SK-N-SH (cell line): ENCODE data around the gene GFPT2. TPM values are rescaled to one million over a fixed set of nuclear protein-coding genes. Genes with fewer than 3 reads are reported as not detected.

ENCODE experiments used
- CTCF ChIA-PET: fragments of 300-600, 350-600 bp; formaldehyde crosslinking; extraction: SDS; loops from one replicate; lab custom pipeline; 2021; lab: Yijun Ruan, JAX
- POLR2A ChIA-PET: fragments of 350-600 bp; sonication (Branson Sonifier 250); formaldehyde crosslinking; extraction: SDS; loops from one replicate; lab custom pipeline; 2020; ENCODE audit warnings: antibody characterized with exemption, inconsistent platforms; lab: Yijun Ruan, JAX
- DNase-seq: peaks from one replicate; pipeline ENCODE4 v3.0.0; 2012
- H2AFZ ChIP-seq: fragments of 200-600 bp; sonication (generic); 2 replicates; pipeline ENCODE4 v1.8.1; 2016; ENCODE audit warnings: antibody characterized with exemption, mild to moderate bottlenecking, low read depth
- H3F3A ChIP-seq: fragments of 200-600 bp; sonication (generic); replicated peaks from 2 replicates; pipeline ENCODE3; 2016; ENCODE audit warnings: antibody characterized with exemption, mild to moderate bottlenecking; ENCODE audit not compliant: insufficient read depth
- H3K27ac ChIP-seq, 2 experiments: fragments of 200-500 bp in 1 of 2; fragments of 200-600 bp in 1 of 2; sonication (Bioruptor generic) in 1 of 2; sonication (generic), shearing (Covaris generic) in 1 of 2; 2 replicates each; pipeline versions ENCODE4 v1.5.1 to v1.6.1; 2014 to 2016; ENCODE audit warnings: low read depth in 2 of 2, inconsistent platforms in 1 of 2, low read length in 1 of 2, mild to moderate bottlenecking in 1 of 2, mixed read lengths in 1 of 2
- H3K27me3 ChIP-seq: fragments of 200-600 bp; sonication (generic), shearing (Covaris generic); 2 replicates; pipeline ENCODE4 v1.6.1; 2016; ENCODE audit warnings: mixed run types; ENCODE audit not compliant: insufficient read depth
- H3K36me3 ChIP-seq, 2 experiments: fragments of 200-500 bp in 1 of 2; fragments of 200-600 bp in 1 of 2; sonication (Bioruptor generic) in 1 of 2; sonication (generic) in 1 of 2; replicated peaks in 1 of 2; 2 replicates each; pipeline versions ENCODE3 to v1.5.1; 2014 to 2016; ENCODE audit warnings: low read length in 1 of 2, mild to moderate bottlenecking in 1 of 2; ENCODE audit not compliant: insufficient read depth in 2 of 2, control insufficient read depth in 1 of 2
- H3K4me1 ChIP-seq, 2 experiments: fragments of 200-500 bp in 1 of 2; fragments of 200-600 bp in 1 of 2; sonication (Bioruptor generic) in 1 of 2; sonication (generic), shearing (Covaris generic) in 1 of 2; 2 replicates each; pipeline versions ENCODE4 v1.5.1 to v1.6.1; 2014 to 2016; ENCODE audit warnings: low read depth in 1 of 2, low read length in 1 of 2, mixed run types in 1 of 2; ENCODE audit not compliant: insufficient read depth in 2 of 2, control insufficient read depth in 1 of 2
- H3K4me2 ChIP-seq: fragments of 200-600 bp; sonication (generic), shearing (Covaris generic); 2 replicates; pipeline ENCODE4 v1.6.1; 2017; ENCODE audit warnings: mixed run types
- H3K4me3 ChIP-seq, 2 experiments: fragments of 200-500 bp in 1 of 2; fragments of 200-600 bp in 1 of 2; sonication (Bioruptor generic) in 1 of 2; sonication (generic), shearing (Covaris generic) in 1 of 2; 2 replicates each; pipeline versions ENCODE4 v1.5.1 to v1.8.1; 2014 to 2016; ENCODE audit warnings: low read depth in 2 of 2, inconsistent platforms in 1 of 2, low read length in 1 of 2, mild to moderate bottlenecking in 1 of 2, mixed read lengths in 1 of 2, moderate library complexity in 1 of 2
- H3K79me2 ChIP-seq: fragments of 200-600 bp; sonication (generic); 2 replicates; pipeline ENCODE4 v1.8.1; 2017; ENCODE audit warnings: mild to moderate bottlenecking; ENCODE audit not compliant: insufficient read depth
- H3K9ac ChIP-seq: fragments of 200-600 bp; sonication (generic); 2 replicates; pipeline ENCODE4 v1.6.1; 2017; ENCODE audit warnings: mixed run types
- H3K9me2 ChIP-seq: fragments of 200-600 bp; sonication (generic); 2 replicates; pipeline ENCODE4 v1.6.1; 2017; ENCODE audit warnings: mixed run types
- H3K9me3 ChIP-seq: fragments of 200-600 bp; sonication (generic); 2 replicates; pipeline ENCODE4 v1.6.1; 2017; ENCODE audit warnings: mixed run types, mild to moderate bottlenecking, moderate library complexity
- H4K20me1 ChIP-seq: fragments of 200-600 bp; sonication (generic); 2 replicates; pipeline ENCODE4 v1.6.1; 2017; ENCODE audit warnings: mild to moderate bottlenecking, mixed run types; ENCODE audit not compliant: insufficient read depth
- EP300 ChIP-seq, 2 experiments: IDR thresholded peaks; 2 replicates each; pipeline versions ENCODE4 v1.4.0 to v1.6.1; 2012; ENCODE audit warnings: borderline replicate concordance in 1 of 2, low read depth in 1 of 2, low read length in 1 of 2
- FOXJ3 ChIP-seq: sonication (generic); formaldehyde crosslinking; IDR thresholded peaks from 2 replicates; pipeline ENCODE4 v1.5.1; 2020; ENCODE audit warnings: mild to moderate bottlenecking, missing genetic modification reagents
- GABPA ChIP-seq: IDR thresholded peaks from 2 replicates; pipeline ENCODE4 v1.4.0; 2012; ENCODE audit warnings: low read depth, mild to moderate bottlenecking
- MAX ChIP-seq: IDR thresholded peaks from 2 replicates; pipeline ENCODE4 v1.4.0; 2012; ENCODE audit warnings: low read depth
- PBX3 ChIP-seq: IDR thresholded peaks from 2 replicates; pipeline ENCODE4; 2012
- REST ChIP-seq: IDR thresholded peaks from 2 replicates; pipeline ENCODE4 v1.6.1; 2012; ENCODE audit warnings: mild to moderate bottlenecking, low read depth, low read length, moderate library complexity
- RFX5 ChIP-seq: IDR thresholded peaks from 2 replicates; pipeline ENCODE4 v1.6.1; 2012; ENCODE audit warnings: mild to moderate bottlenecking, improper control_type of control experiment, low read length
- SIN3A ChIP-seq: IDR thresholded peaks from 2 replicates; pipeline ENCODE4 v1.6.1; 2012; ENCODE audit warnings: low read depth, mild to moderate bottlenecking, low read length, moderate library complexity, borderline replicate concordance
- USF1 ChIP-seq: IDR thresholded peaks from 2 replicates; pipeline ENCODE4 v1.4.0; 2012; ENCODE audit warnings: low read depth, borderline replicate concordance
- WGBS: methylation state at CpG from one replicate; pipeline ENCODE4 v1.1.6; 2017; ENCODE audit warnings: low lambda C conversion rate; 5-methylcytosine and 5-hydroxymethylcytosine counted together
- polyA plus RNA-seq, 3 experiments: library from polyadenylated mRNA; depleted of rRNA; stranded (reverse); fragments of >200 nt; gene quantifications; 2 replicates each; pipeline ENCODE4 v1.2.3, GENCODE V29; 2012

GFPT2 gene
- polyA plus RNA-seq, 1 of the 3 experiments (the other 2 are of a cell fraction): 8.1 TPM

GRCh38 chr5:180259260-180259611 is 93.9 kb downstream of the GFPT2 start:
- peaks cover 45 to 85% of the 10 kb centered on the region in 2 experiments for H3K36me3 ChIP-seq
- H3F3A ChIP-seq: peaks cover 8% of the 10 kb centered on the region
- H4K20me1 ChIP-seq: no peaks in the 10 kb centered on the region
- H3K4me3 ChIP-seq: no peak overlapping the region
- no peaks in the 10 kb centered on the region for H3K27me3 ChIP-seq
- H3K4me1 ChIP-seq: no peaks in the 10 kb centered on the region
- H3K9me2 ChIP-seq: no peaks in the 10 kb centered on the region
- ChIA-PET POLR2A (no interaction called here), CTCF (no interaction called here)
- TF ChIP-seq RFX5 (no peak), MAX (no peak), PBX3 (no peak), USF1 (no peak), EP300 (IDR thresholded peaks at IDR 0.05; ENCODE audit: borderline replicate concordance in 1 of 2, low read depth in 1 of 2, low read length in 1 of 2) (no peak), SIN3A (no peak)
- WGBS: 87% methylated on average over 3 of the region's 3 CpGs
- no peak overlapping the region for H2AFZ ChIP-seq
- H3K27ac ChIP-seq: no peak overlapping the region
- H3K9me3 ChIP-seq: peaks cover 53% of the 10 kb centered on the region; the same call in 1 of the 2 replicates
- DNase-seq: no peak
- H3K79me2 ChIP-seq: no peaks in the 10 kb centered on the region
- H3K4me2 ChIP-seq: no peak overlapping the region
- no peak overlapping the region for H3K9ac ChIP-seq

GRCh38 chr5:180253036-180253824 is 99.9 kb downstream of the GFPT2 start:
- CTCF ChIA-PET: no interaction called here
- no peak for DNase-seq
- POLR2A ChIA-PET: no interaction called here

More at GRCh38 chr5:180253036-180253824, 99.9 kb downstream of the GFPT2 start:
- H3K4me1 ChIP-seq: peaks cover 0 to 2% of the 10 kb centered on the region in 2 experiments; a peak in 1 of 4 replicates
- H4K20me1 ChIP-seq: no peaks in the 10 kb centered on the region
- H3K27ac ChIP-seq: no peak overlapping the region
- peaks cover 21 to 60% of the 10 kb centered on the region in 2 experiments for H3K36me3 ChIP-seq
- H3K4me2 ChIP-seq: no peak overlapping the region
- H3K79me2 ChIP-seq: no peaks in the 10 kb centered on the region
- H2AFZ ChIP-seq: no peak overlapping the region
- 95% methylated on average over 23 of the region's 24 CpGs for WGBS
- no peak for TF ChIP-seq GABPA
- TF ChIP-seq REST: no peak
- TF ChIP-seq FOXJ3 (CRISPR knock-in tag): no peak
- no peak overlapping the region for H3K9ac ChIP-seq
- H3K9me2 ChIP-seq: no peaks in the 10 kb centered on the region
- H3K9me3 ChIP-seq: peaks cover 30% of the 10 kb centered on the region; the same call in 1 of the 2 replicates
- no peaks in the 10 kb centered on the region for H3K27me3 ChIP-seq
- H3K4me3 ChIP-seq: peak overlapping the region in 1 of 2 experiments; percentile 6; a peak in 1 of 4 replicates
- no peaks in the 10 kb centered on the region for H3F3A ChIP-seq
